HG03097 (cell line): ENCODE results near the gene PES1.
"Not testable (repeated sequence)": the region's sequence is repeated elsewhere in the genome, so short reads cannot be mapped to it uniquely, and the experiment has no call there.

Source experiments
- ATAC-seq: cut with Tn5 transposase; IDR thresholded peaks from one replicate; pipeline ENCODE4 v1.9.1; 2021; ENCODE audit not compliant: unreplicated experiment, low FRiP score

The PES1 gene

GRCh38 chr22:30557243-30557642 is 34.5 kb downstream of the PES1 start:
- ATAC-seq = no peak

GRCh38 chr22:30556388-30556787 is 35.3 kb downstream of the PES1 start:
- no peak for ATAC-seq

GRCh38 chr22:30555282-30556210 is 36.2 kb downstream of the PES1 start:
- no peak for ATAC-seq

GRCh38 chr22:30553971-30554370 is 37.7 kb downstream of the PES1 start:
- ATAC-seq = no peak

GRCh38 chr22:30552719-30553118 is 39.0 kb downstream of the PES1 start:
- ATAC-seq = no peak

GRCh38 chr22:30551813-30552212 is 39.9 kb downstream of the PES1 start:
- ATAC-seq = not testable (repeated sequence)

- ATAC-seq = no peak
Observed at GRCh38 chr22:30547188-30547587, 44.5 kb downstream of the PES1 start.

GRCh38 chr22:30546616-30547015 is 45.1 kb downstream of the PES1 start, which contains the start of gene SEC14L6:
TSS of gene SEC14L6 (minus strand) at chr22:30546741. CDS start at chr22:30546682, 59 bp downstream.
- ATAC-seq = no peak

GRCh38 chr22:30542811-30543188 is 48.9 kb downstream of the PES1 start:
- no peak for ATAC-seq

- ATAC-seq = no peak
Observed at GRCh38 chr22:30541961-30542810, 49.5 kb downstream of the PES1 start.

- ATAC-seq = not testable (repeated sequence)
Observed at GRCh38 chr22:30541511-30541910, 50.2 kb downstream of the PES1 start.

GRCh38 chr22:30539368-30539767 is 52.3 kb downstream of the PES1 start:
- ATAC-seq = no peak

GRCh38 chr22:30538280-30538679 is 53.4 kb downstream of the PES1 start:
- no peak for ATAC-seq

GRCh38 chr22:30537083-30537731 is 54.5 kb downstream of the PES1 start:
- ATAC-seq = no peak

GRCh38 chr22:30535182-30535581 is 56.5 kb downstream of the PES1 start:
- no peak for ATAC-seq

- ATAC-seq = no peak
Observed at GRCh38 chr22:30531651-30532608, 59.8 kb downstream of the PES1 start.

GRCh38 chr22:30526656-30527055 is 65.1 kb downstream of the PES1 start:
- ATAC-seq = no peak
